DND-41 (cell line): ENCODE results near the gene RBMS1.

Experiments
- CTCF ChIP-seq: IDR thresholded peaks from 2 replicates; pipeline ENCODE4 v1.5.1; 2012; ENCODE audit warnings: borderline replicate concordance, low read length, moderate library complexity, mild to moderate bottlenecking; ENCODE audit not compliant: poor library complexity, severe bottlenecking; ENCODE audit errors: extremely low read depth
- EZH2 ChIP-seq: IDR thresholded peaks from 3 replicates; pipeline ENCODE4 v1.6.1; 2012; ENCODE audit warnings: borderline replicate concordance, low read depth, mild to moderate bottlenecking, moderate library complexity, low read length, inconsistent platforms; ENCODE audit not compliant: severe bottlenecking

DNA sequence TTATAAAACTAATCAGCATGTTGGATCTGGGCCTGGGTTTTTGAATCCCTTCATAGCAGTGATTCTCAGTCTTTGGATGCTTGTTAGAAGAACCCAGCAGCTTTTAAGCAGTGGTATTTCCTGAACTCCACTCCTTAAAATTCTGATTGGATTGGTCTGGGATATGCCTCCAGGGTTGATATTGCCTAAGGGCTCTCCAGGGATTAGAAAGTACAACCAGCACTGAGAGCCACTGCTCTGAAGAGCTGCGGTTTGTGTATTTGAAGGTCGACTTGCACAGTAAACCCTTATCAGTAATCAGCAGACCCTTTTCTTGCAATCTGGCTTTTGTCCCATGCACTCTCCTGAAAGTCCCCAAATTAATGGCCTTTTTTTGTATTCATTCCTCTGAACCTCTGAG, 17.0 kb upstream of the RBMS1 start:
- TF ChIP-seq CTCF (no peak), EZH2 (no peak)
